HG03097 (cell line): Measurements from ENCODE around the gene S100A3.

Experiments
- ATAC-seq: cut with Tn5 transposase; IDR thresholded peaks from one replicate; pipeline ENCODE4 v1.9.1; 2021; ENCODE audit not compliant: unreplicated experiment, low FRiP score

The S100A3 gene

GRCh38 chr1:153515504-153516394 is 33.3 kb downstream of the S100A3 start:
- ATAC-seq, result no peak

- ATAC-seq, result no peak
Measured at GRCh38 chr1:153513666-153514065, 35.4 kb downstream of the S100A3 start.

GRCh38 chr1:153513023-153513422 is 36.0 kb downstream of the S100A3 start:
- no peak for ATAC-seq

DNA sequence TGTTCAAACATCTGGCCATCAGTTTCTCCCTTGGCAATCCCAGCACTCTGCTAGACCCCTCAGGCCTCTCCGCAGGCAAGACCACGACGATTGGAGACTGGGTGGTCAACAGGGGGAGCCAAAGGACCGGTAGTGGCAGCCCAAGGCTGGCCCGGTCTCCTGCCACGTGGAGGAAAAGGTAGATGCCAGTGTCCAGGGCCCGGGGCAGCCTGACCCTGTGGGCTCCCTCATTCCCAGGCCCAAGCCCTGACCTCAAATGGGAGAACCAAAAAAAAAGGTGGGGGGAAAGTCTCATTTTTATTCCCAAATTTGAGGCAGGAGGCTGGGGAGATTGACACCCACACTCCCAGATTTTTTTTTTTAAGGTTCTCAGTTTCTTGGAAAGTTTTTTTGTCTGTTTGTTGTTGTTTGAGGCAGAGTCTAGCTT is 38.1 kb downstream of the S100A3 start:
- no peak for ATAC-seq

DNA sequence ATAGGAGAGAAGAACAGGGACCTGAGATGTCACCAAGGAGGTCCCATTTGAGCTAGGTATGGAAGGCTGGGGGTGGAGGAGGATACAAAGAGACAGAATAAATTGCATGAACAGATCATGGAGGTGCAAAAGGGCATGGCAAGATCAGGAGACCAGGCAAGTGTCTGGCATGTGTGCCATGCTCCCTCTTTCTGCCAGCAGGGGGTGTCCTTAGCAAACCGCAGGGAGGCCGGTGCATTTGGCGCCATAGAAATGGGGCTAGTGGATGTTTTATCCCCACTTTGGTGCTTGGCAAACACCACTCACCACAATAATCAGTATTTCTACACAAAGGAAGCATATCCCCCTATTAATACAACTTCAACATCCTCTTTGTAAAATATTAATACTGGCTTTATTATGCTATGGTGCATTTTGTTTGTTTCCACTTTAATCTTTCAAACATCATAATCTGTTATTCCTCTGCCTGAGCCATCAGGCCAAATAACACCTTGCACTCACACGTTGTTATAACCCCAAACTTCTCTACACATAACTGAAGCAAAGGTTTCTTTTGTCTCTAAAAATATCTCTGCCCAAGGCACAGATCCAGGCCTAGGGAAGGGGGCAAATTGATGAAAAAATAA is 39.2 kb downstream of the S100A3 start:
- ATAC-seq, result no peak

GRCh38 chr1:153509036-153509435 is 40.0 kb downstream of the S100A3 start:
- no peak for ATAC-seq

DNA sequence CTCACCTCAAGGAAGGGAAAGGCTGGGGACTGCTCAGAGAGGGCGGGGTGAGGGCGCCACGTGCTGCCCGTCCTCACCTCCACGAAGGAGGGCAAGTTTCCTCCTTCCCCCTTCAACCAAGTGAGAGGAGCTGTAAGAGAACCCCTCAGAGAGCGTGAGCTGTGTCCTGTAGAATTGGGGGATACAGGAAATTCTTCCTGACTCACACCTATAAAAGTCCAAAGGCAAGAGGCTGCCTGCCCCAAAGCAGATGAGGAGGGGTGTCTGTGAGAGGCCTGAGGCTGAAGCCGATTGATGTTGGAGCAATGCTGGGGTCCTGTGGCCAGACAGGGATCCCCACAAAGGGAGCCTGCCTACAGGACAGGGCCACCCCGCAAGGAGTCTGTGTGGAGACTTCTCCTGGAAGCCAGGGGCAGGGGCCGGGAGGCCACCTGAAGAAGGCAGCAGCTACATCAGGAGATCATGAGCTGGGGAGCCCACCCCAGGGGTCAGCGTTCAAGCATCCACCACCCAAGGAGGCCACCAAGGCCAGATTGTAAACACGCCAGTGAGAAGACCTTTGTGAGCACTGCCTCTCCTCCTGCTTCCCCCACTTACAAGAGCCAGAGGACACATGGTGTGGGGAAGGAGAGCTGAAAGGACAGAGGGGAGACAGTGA is 41.0 kb downstream of the S100A3 start:
- ATAC-seq, result no peak

DNA sequence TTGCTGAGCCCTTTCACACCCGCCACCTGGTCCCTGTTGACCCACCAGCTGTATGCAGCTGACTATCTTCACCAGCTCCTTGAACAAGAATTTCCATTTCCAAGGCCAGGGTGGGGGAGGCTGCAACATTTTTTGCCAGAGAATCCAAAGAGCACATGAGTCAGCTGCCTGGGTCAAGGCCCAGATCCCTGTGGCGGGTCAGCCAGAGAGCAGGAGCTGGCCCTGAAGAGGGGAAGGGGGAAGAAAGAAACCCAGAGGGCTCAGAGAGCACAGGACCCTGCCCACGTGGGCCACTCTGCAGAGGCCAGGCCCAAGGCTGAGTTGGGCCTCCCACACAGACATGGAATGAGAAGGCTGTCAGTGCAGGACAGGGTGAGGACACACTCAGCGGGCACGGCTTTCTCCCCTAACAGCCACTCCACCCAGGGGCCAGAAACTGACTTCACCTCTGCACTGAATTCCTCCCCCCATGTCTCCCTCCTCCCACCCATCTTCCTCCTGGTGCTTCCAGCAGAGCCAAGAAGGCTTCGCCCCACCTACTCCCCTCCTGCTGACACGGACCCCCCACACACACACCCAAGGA is 42.1 kb downstream of the S100A3 start:
- ATAC-seq, result no peak

- no peak for ATAC-seq
Measured at GRCh38 chr1:153506386-153506785, 42.7 kb downstream of the S100A3 start.

DNA sequence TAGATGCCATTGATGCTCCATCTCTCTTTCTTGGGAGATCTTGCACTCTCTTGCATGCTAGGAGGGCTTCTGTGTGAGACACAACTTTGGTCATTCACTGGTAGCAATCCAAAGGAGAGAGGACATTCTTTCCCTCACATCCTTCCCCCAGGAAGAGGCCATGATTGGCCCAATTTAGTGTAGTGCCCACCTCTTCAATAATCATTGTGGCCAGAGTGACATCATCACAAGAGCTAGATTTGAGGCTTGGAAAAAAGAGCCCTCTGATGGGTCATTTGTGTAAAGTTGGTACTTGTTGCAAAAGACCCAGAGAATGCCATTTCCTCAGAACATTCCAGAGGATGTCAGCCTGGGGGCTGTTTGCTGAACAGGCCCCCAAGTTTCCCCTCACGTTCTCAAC is 43.5 kb downstream of the S100A3 start:
- no peak for ATAC-seq

- ATAC-seq, result no peak
Measured at GRCh38 chr1:153503766-153504165, 45.3 kb downstream of the S100A3 start.

GRCh38 chr1:153498746-153499145 is 50.3 kb downstream of the S100A3 start:
- no peak for ATAC-seq
